Panc1 (cell line): ENCODE data around the gene AP5S1.
A peak's percentile ranks its signal among the peaks of the same experiment; 100 is the strongest.

Source experiments
- CTCF ChIP-seq: fragments of 450-650 bp; IDR thresholded peaks from 2 replicates; pipeline ENCODE4 v1.5.1; 2017; ENCODE audit warnings: mild to moderate bottlenecking
- POLR2AphosphoS5 ChIP-seq: IDR thresholded peaks from 2 replicates; pipeline ENCODE4 v1.6.1; 2012; ENCODE audit warnings: mild to moderate bottlenecking, low read depth, low read length, moderate library complexity
- REST ChIP-seq, 2 experiments: IDR thresholded peaks; 2 replicates each; pipeline ENCODE4 v1.6.1; 2011 to 2012; ENCODE audit warnings: low read depth in 2 of 2, control low read depth in 1 of 2, low read length in 1 of 2, mild to moderate bottlenecking in 1 of 2, moderate library complexity in 1 of 2; ENCODE audit not compliant: insufficient read depth in 1 of 2
- SIN3A ChIP-seq: IDR thresholded peaks from 2 replicates; pipeline ENCODE4 v1.6.1; 2012; ENCODE audit warnings: low read depth, mild to moderate bottlenecking, low read length, moderate library complexity, borderline replicate concordance; ENCODE audit not compliant: insufficient read depth
- TCF7L2 ChIP-seq: IDR thresholded peaks from 2 replicates; pipeline ENCODE4 v1.6.1; 2011; ENCODE audit warnings: mild to moderate bottlenecking, low read depth, low read length, inconsistent platforms

GRCh38 chr20:3811467-3812258, 8.7 kb upstream of the AP5S1 start:
- no peak for TF ChIP-seq CTCF
- peak; percentile 67; the same call in 1 of the 2 replicates for TF ChIP-seq SIN3A
- TF ChIP-seq POLR2AphosphoS5, result peak; percentile 94
- TF ChIP-seq REST (IDR thresholded peaks at IDR 0.05; ENCODE audit: insufficient read depth in 1 of 2, low read depth in 2 of 2, low read length in 1 of 2), result peak in 1 of 2 experiments; percentile 48; a peak in 1 of 4 replicates
- TF ChIP-seq TCF7L2, result peak; percentile 85
